GM20000 (cell line): Measurements from ENCODE around the gene TMPRSS4.

ENCODE experiments used
- DNase-seq: peaks from one replicate; pipeline ENCODE4 v3.0.0; 2012; ENCODE audit warnings: low spot score
- CTCF ChIP-seq: IDR thresholded peaks from 2 replicates; pipeline ENCODE4 v1.5.1; 2012; ENCODE audit warnings: mild to moderate bottlenecking, control low read depth; ENCODE audit errors: extremely low read depth, missing control alignments

The TMPRSS4 gene

GRCh38 chr11:118157186-118157895 is 80.5 kb downstream of the TMPRSS4 start:
- no peak for TF ChIP-seq CTCF

GRCh38 chr11:118161786-118162185 is 84.9 kb downstream of the TMPRSS4 start:
- no peak for TF ChIP-seq CTCF
- DNase-seq: no peak

More at GRCh38 chr11:118157186-118157895, 80.5 kb downstream of the TMPRSS4 start:
- DNase-seq: no peak

GRCh38 chr11:118162846-118163245 is 86.0 kb downstream of the TMPRSS4 start:
- no peak for TF ChIP-seq CTCF
- DNase-seq: no peak

- no peak for TF ChIP-seq CTCF
- DNase-seq: no peak
Observed at GRCh38 chr11:118163494-118163893, 86.6 kb downstream of the TMPRSS4 start.

- no peak for DNase-seq
- no peak for TF ChIP-seq CTCF
Observed at GRCh38 chr11:118164885-118165284, 88.0 kb downstream of the TMPRSS4 start.

- DNase-seq: no peak
- TF ChIP-seq CTCF: no peak
Observed at GRCh38 chr11:118166641-118167040, 89.8 kb downstream of the TMPRSS4 start.

GRCh38 chr11:118167253-118167652 is 90.4 kb downstream of the TMPRSS4 start:
- DNase-seq: no peak
- TF ChIP-seq CTCF: no peak
